T-helper 17 cell (primary cell): Measurements from ENCODE around the gene LRPAP1. TPM values are rescaled to one million over a fixed set of nuclear protein-coding genes. Genes with fewer than 3 reads are reported as not detected.

Experiments
- ATAC-seq: fragments of 150-1000 bp; cut with Tn5 transposase; 2 replicates; pipeline ENCODE4 v1.10.0; 2021; ENCODE audit warnings: mild to moderate bottlenecking, moderate library complexity
- DNase-seq, 3 donors: peaks; one replicate each; pipeline versions ENCODE4 v3.0.0 to v3.0.0-alpha.2; 2020 to 2021
- H3K9me3 ChIP-seq: one replicate; pipeline ENCODE4 v1.7.0; 2013; ENCODE audit warnings: low read length, mild to moderate bottlenecking; ENCODE audit not compliant: control insufficient read depth, poor library complexity, severe bottlenecking
- H3K27ac Mint-ChIP-seq: one replicate; pipeline ENCODE4 v1.8.0; 2022; ENCODE audit warnings: mild to moderate bottlenecking, moderate library complexity, mixed read lengths
- H3K27me3 Mint-ChIP-seq: one replicate; pipeline ENCODE4 v1.8.0; 2022; ENCODE audit warnings: mixed read lengths
- H3K36me3 Mint-ChIP-seq: one replicate; pipeline ENCODE4 v1.8.0; 2022; ENCODE audit warnings: low read depth, mixed read lengths
- H3K4me1 Mint-ChIP-seq: one replicate; pipeline ENCODE4 v1.8.0; 2022; ENCODE audit warnings: mild to moderate bottlenecking, mixed read lengths
- H3K4me3 Mint-ChIP-seq: one replicate; pipeline ENCODE4 v1.8.0; 2022; ENCODE audit warnings: mild to moderate bottlenecking, moderate library complexity, mixed read lengths
- total RNA-seq, 4 donors: library from RNA in 2 of 4; stranded (reverse) in 2 of 4; gene quantifications; one replicate each; pipeline ENCODE4 v1.2.3 and lab custom pipeline; 2022 to 2026

The LRPAP1 gene
- total RNA-seq, 2 donors from 2014 or later, result 77.4 to 82.8 TPM

GRCh38 chr4:3524349-3524748 lies 7.9 kb downstream of the LRPAP1 start:
- no peak overlapping the region for H3K27ac Mint-ChIP-seq
- no peak overlapping the region for H3K4me3 Mint-ChIP-seq
- no peak for ATAC-seq
- H3K36me3 Mint-ChIP-seq, result no peaks in the 10 kb centered on the region
- no peak for DNase-seq
- H3K27me3 Mint-ChIP-seq, result no peaks in the 10 kb centered on the region
- no peaks in the 10 kb centered on the region for H3K9me3 ChIP-seq
- peaks cover 2% of the 10 kb centered on the region for H3K4me1 Mint-ChIP-seq

GRCh38 chr4:3523628-3524221 lies 8.5 kb downstream of the LRPAP1 start:
- H3K9me3 ChIP-seq, result no peaks in the 10 kb centered on the region
- Mint-ChIP-seq H3K4me1 (peaks cover 2% of the 10 kb centered on the region), H3K4me3 (no peak overlapping the region), H3K27me3 (no peaks in the 10 kb centered on the region), H3K27ac (no peak overlapping the region), H3K36me3 (no peaks in the 10 kb centered on the region)
- ATAC-seq, result no peak
- peak in 1 of 3 donors; percentile 3 for DNase-seq

GRCh38 chr4:3523146-3523627 lies 9.0 kb downstream of the LRPAP1 start:
- Mint-ChIP-seq H3K4me1 (peaks cover 2% of the 10 kb centered on the region), H3K27me3 (no peaks in the 10 kb centered on the region), H3K27ac (no peak overlapping the region), H3K4me3 (no peak overlapping the region), H3K36me3 (no peaks in the 10 kb centered on the region)
- no peaks in the 10 kb centered on the region for H3K9me3 ChIP-seq
- no peak for ATAC-seq
- DNase-seq, result peak in 1 of 3 donors; percentile 0

GRCh38 chr4:3522651-3523050 lies 9.6 kb downstream of the LRPAP1 start:
- Mint-ChIP-seq H3K27me3 (no peaks in the 10 kb centered on the region), H3K4me1 (peaks cover 2% of the 10 kb centered on the region), H3K4me3 (no peak overlapping the region), H3K36me3 (no peaks in the 10 kb centered on the region), H3K27ac (no peak overlapping the region)
- no peaks in the 10 kb centered on the region for H3K9me3 ChIP-seq
- DNase-seq (no peak), ATAC-seq (no peak)

GRCh38 chr4:3522326-3522640 lies 9.9 kb downstream of the LRPAP1 start:
- Mint-ChIP-seq H3K4me3 (no peak overlapping the region), H3K36me3 (no peaks in the 10 kb centered on the region)
- peak in 1 of 3 donors; percentile 2 for DNase-seq

GRCh38 chr4:3521621-3522325 lies 10.4 kb downstream of the LRPAP1 start:
- H3K36me3 Mint-ChIP-seq, result no peaks in the 10 kb centered on the region
- peaks cover 2% of the 10 kb centered on the region for H3K4me1 Mint-ChIP-seq
- ATAC-seq (no peak), DNase-seq (peak in 1 of 3 donors; percentile 0)
- H3K9me3 ChIP-seq, result no peaks in the 10 kb centered on the region
- H3K4me3 Mint-ChIP-seq, result no peak overlapping the region
- no peaks in the 10 kb centered on the region for H3K27me3 Mint-ChIP-seq
- H3K27ac Mint-ChIP-seq, result no peak overlapping the region

More at GRCh38 chr4:3522326-3522640, 9.9 kb downstream of the LRPAP1 start:
- no peaks in the 10 kb centered on the region for H3K27me3 Mint-ChIP-seq
- no peak overlapping the region for H3K27ac Mint-ChIP-seq
- ATAC-seq, result no peak
- H3K9me3 ChIP-seq, result no peaks in the 10 kb centered on the region
- peaks cover 2% of the 10 kb centered on the region for H3K4me1 Mint-ChIP-seq

GRCh38 chr4:3520796-3521600 lies 11.2 kb downstream of the LRPAP1 start:
- H3K9me3 ChIP-seq, result no peaks in the 10 kb centered on the region
- Mint-ChIP-seq H3K27ac (no peak overlapping the region), H3K4me1 (no peaks in the 10 kb centered on the region), H3K4me3 (no peak overlapping the region), H3K36me3 (no peaks in the 10 kb centered on the region), H3K27me3 (no peaks in the 10 kb centered on the region)
- ATAC-seq (no peak), DNase-seq (peak in 1 of 3 donors; percentile 3)

- no peaks in the 10 kb centered on the region for H3K9me3 ChIP-seq
- DNase-seq (peak in 1 of 3 donors; percentile 2), ATAC-seq (no peak)
- Mint-ChIP-seq H3K27ac (no peak overlapping the region), H3K4me1 (peaks cover 3% of the 10 kb centered on the region), H3K36me3 (no peaks in the 10 kb centered on the region), H3K4me3 (no peak overlapping the region), H3K27me3 (no peaks in the 10 kb centered on the region)
Measured at GRCh38 chr4:3520276-3520675, 11.9 kb downstream of the LRPAP1 start.

- DNase-seq (peak in 1 of 3 donors; percentile 0), ATAC-seq (no peak)
- Mint-ChIP-seq H3K36me3 (no peaks in the 10 kb centered on the region), H3K4me3 (no peak overlapping the region), H3K27me3 (no peaks in the 10 kb centered on the region), H3K4me1 (peaks cover 3% of the 10 kb centered on the region), H3K27ac (no peak overlapping the region)
- H3K9me3 ChIP-seq, result no peaks in the 10 kb centered on the region
Measured at GRCh38 chr4:3519468-3520264, 12.6 kb downstream of the LRPAP1 start.

GRCh38 chr4:3518941-3519340 lies 13.3 kb downstream of the LRPAP1 start:
- ATAC-seq, result no peak

GRCh38 chr4:3518511-3518880 lies 13.7 kb downstream of the LRPAP1 start:
- Mint-ChIP-seq H3K4me3 (no peak overlapping the region), H3K27me3 (no peaks in the 10 kb centered on the region), H3K36me3 (no peaks in the 10 kb centered on the region), H3K4me1 (peaks cover 3% of the 10 kb centered on the region), H3K27ac (no peak overlapping the region)
- no peaks in the 10 kb centered on the region for H3K9me3 ChIP-seq
- ATAC-seq (no peak), DNase-seq (peak in 1 of 3 donors; percentile 0)

More at GRCh38 chr4:3518941-3519340, 13.3 kb downstream of the LRPAP1 start:
- DNase-seq, result peak in 1 of 3 donors; percentile 1
- Mint-ChIP-seq H3K27ac (no peak overlapping the region), H3K4me1 (peaks cover 3% of the 10 kb centered on the region), H3K27me3 (no peaks in the 10 kb centered on the region), H3K4me3 (no peak overlapping the region), H3K36me3 (no peaks in the 10 kb centered on the region)
- no peaks in the 10 kb centered on the region for H3K9me3 ChIP-seq

GRCh38 chr4:3517731-3518510 lies 14.3 kb downstream of the LRPAP1 start:
- no peak for ATAC-seq
- no peak overlapping the region for H3K27ac Mint-ChIP-seq
- H3K4me3 Mint-ChIP-seq, result no peak overlapping the region
- H3K27me3 Mint-ChIP-seq, result no peaks in the 10 kb centered on the region
- H3K4me1 Mint-ChIP-seq, result peaks cover 3% of the 10 kb centered on the region
- no peak for DNase-seq
- peaks cover 2% of the 10 kb centered on the region for H3K36me3 Mint-ChIP-seq
- no peaks in the 10 kb centered on the region for H3K9me3 ChIP-seq
